Epithelial cell of proximal tubule (primary cell): ENCODE measurements around the gene SPRYD3. TPM values are rescaled to one million over a fixed set of nuclear protein-coding genes. Genes with fewer than 3 reads are reported as not detected.

ENCODE experiments used
- DNase-seq: peaks from one replicate; pipeline ENCODE4 v3.0.0-alpha.2; 2011; ENCODE audit warnings: low read depth
- H3K4me3 ChIP-seq: 2 replicates; pipeline ENCODE4 v1.5.1; 2011; ENCODE audit warnings: low read depth, mild to moderate bottlenecking, low read length
- CTCF ChIP-seq: conservative IDR thresholded peaks from 2 replicates; pipeline ENCODE4 v1.5.1; 2012; ENCODE audit warnings: low read depth, mild to moderate bottlenecking, low read length
- total RNA-seq: library from RNA; depleted of rRNA; stranded (reverse); fragments of >200 nt; gene quantifications from 2 replicates; pipeline ENCODE4 v1.2.3, GENCODE V29; 2015

SPRYD3 gene
- total RNA-seq, 1 donor from 2014 or later: 26.1 TPM

GRCh38 chr12:53063708-53064612 lies 15.2 kb downstream of the SPRYD3 start:
- no peak for DNase-seq
- no peak overlapping the region for H3K4me3 ChIP-seq
- no peak for TF ChIP-seq CTCF

- TF ChIP-seq CTCF: no peak
- DNase-seq: no peak
- no peak overlapping the region for H3K4me3 ChIP-seq
Observed at GRCh38 chr12:53062977-53063707, 16.0 kb downstream of the SPRYD3 start.

GRCh38 chr12:53062011-53062961 lies 16.9 kb downstream of the SPRYD3 start:
- no peak overlapping the region for H3K4me3 ChIP-seq
- DNase-seq: no peak
- TF ChIP-seq CTCF: no peak

DNA sequence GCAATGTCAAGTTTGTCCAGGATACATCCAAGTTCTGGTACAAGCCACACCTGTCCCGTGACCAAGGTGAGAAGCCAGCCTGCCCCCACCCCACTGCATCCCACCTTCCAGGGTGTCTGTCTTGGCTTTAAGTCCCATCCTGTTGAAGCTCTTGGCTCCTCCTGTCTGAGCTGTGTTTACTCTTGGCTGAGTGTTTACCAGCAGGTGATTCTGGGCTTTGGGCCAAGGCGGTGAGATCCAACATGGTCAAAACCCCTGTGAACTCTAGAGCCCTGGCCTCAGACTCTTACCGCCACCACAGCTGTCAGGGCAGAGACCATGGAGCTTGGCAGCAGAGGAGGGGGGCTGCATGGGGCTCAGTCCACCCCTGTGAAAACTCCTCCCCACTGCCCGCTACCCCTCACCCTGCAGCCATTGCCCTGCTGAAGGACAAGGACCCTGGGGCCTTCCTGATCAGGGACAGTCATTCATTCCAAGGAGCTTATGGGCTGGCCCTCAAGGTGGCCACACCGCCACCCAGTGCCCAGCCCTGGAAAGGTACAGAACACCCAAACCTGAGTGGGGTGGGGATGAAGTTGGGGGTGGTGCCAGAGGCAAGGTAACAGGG lies 17.7 kb downstream of the SPRYD3 start:
- no peak for DNase-seq
- no peak overlapping the region for H3K4me3 ChIP-seq
- TF ChIP-seq CTCF: peak; percentile 48

GRCh38 chr12:53060721-53061276 lies 18.4 kb downstream of the SPRYD3 start:
- DNase-seq: no peak
- no peak overlapping the region for H3K4me3 ChIP-seq
- no peak for TF ChIP-seq CTCF
